HEK293 (cell line): ENCODE measurements around the gene ALG12.

Experiments
- CTCF ChIA-PET: fragments of 350-600 bp; formaldehyde crosslinking; extraction: SDS; loops from one replicate; lab custom pipeline; 2021; ENCODE audit warnings: antibody characterized with exemption; lab: Yijun Ruan, JAX
- POLR2A ChIA-PET: fragments of 300-600 bp; formaldehyde crosslinking; extraction: SDS; loops from one replicate; lab custom pipeline; 2020; ENCODE audit warnings: antibody characterized with exemption, inconsistent platforms; lab: Yijun Ruan, JAX
- H3K27ac ChIP-seq: fragments of 200-500 bp; sonication (Bioruptor generic); 2 replicates; pipeline ENCODE4 v1.5.1; 2014; ENCODE audit warnings: low read depth, low read length, control low read depth, inconsistent platforms; ENCODE audit errors: extremely low read depth
- H3K36me3 ChIP-seq, 2 experiments: fragments of 200-500 bp in 1 of 2; sonication (Bioruptor generic) in 1 of 2; 1 replicate in 1 of 2; 2 replicates in 1 of 2; pipeline ENCODE4 v1.5.1; 2014 to 2017; ENCODE audit warnings: inconsistent platforms in 2 of 2, low read length in 2 of 2; ENCODE audit not compliant: control insufficient read depth in 2 of 2, insufficient read depth in 1 of 2
- H3K4me1 ChIP-seq: fragments of 200-500 bp; sonication (Bioruptor generic); 2 replicates; pipeline ENCODE4 v1.5.1; 2014; ENCODE audit warnings: mild to moderate bottlenecking, low read length, inconsistent platforms; ENCODE audit not compliant: control insufficient read depth, insufficient read depth
- H3K4me3 ChIP-seq: 2 replicates; pipeline ENCODE4 v1.5.1; 2011; ENCODE audit warnings: low read depth, mild to moderate bottlenecking, control low read depth, low read length, moderate library complexity
- H3K9me3 ChIP-seq: fragments of 200-500 bp; sonication (Bioruptor generic); 2 replicates; pipeline ENCODE4 v1.5.1; 2014; ENCODE audit warnings: low read depth, low read length, inconsistent platforms; ENCODE audit not compliant: control insufficient read depth, insufficient read depth
- EGR2 ChIP-seq: fragments of 450-650 bp; formaldehyde crosslinking; IDR thresholded peaks from 2 replicates; pipeline ENCODE4 v1.5.1; 2016; ENCODE audit warnings: low read depth, missing biosample characterization, missing genetic modification characterization
- GFI1B ChIP-seq: fragments of 450-650 bp; formaldehyde crosslinking; IDR thresholded peaks from 2 replicates; pipeline ENCODE4 v1.5.1; 2016; ENCODE audit warnings: missing biosample characterization, missing genetic modification characterization
- KLF10 ChIP-seq: fragments of 450-650 bp; IDR thresholded peaks from 2 replicates; pipeline ENCODE4 v1.5.1; 2018; ENCODE audit warnings: missing biosample characterization, mild to moderate bottlenecking, missing genetic modification characterization
- ZFHX2 ChIP-seq: fragments of 450-650 bp; formaldehyde crosslinking; conservative IDR thresholded peaks from 2 replicates; pipeline ENCODE4 v1.5.1; 2016; ENCODE audit warnings: missing biosample characterization, missing genetic modification characterization
- ZFP3 ChIP-seq: fragments of 450-650 bp; formaldehyde crosslinking; IDR thresholded peaks from 2 replicates; pipeline ENCODE4 v1.5.1; 2016; ENCODE audit warnings: low read depth, missing biosample characterization, missing genetic modification characterization
- ZNF19 ChIP-seq: fragments of 450-650 bp; formaldehyde crosslinking; IDR thresholded peaks from 2 replicates; pipeline ENCODE4; 2016; ENCODE audit warnings: missing biosample characterization, missing genetic modification characterization, low read depth
- ZNF2 ChIP-seq: fragments of 450-650 bp; formaldehyde crosslinking; IDR thresholded peaks from 2 replicates; pipeline ENCODE4 v1.5.1; 2016; ENCODE audit warnings: missing biosample characterization, missing genetic modification characterization
- ZNF214 ChIP-seq: fragments of 450-650 bp; formaldehyde crosslinking; IDR thresholded peaks from 2 replicates; pipeline ENCODE4 v1.5.1; 2017; ENCODE audit warnings: missing biosample characterization, mild to moderate bottlenecking, missing genetic modification characterization, borderline replicate concordance
- ZNF292 ChIP-seq: fragments of 450-650 bp; formaldehyde crosslinking; IDR thresholded peaks from 2 replicates; pipeline ENCODE4 v1.5.1; 2016; ENCODE audit warnings: low read depth, missing biosample characterization, missing genetic modification characterization, borderline replicate concordance
- ZNF585B ChIP-seq: fragments of 450-650 bp; formaldehyde crosslinking; IDR thresholded peaks from 2 replicates; pipeline ENCODE4 v1.5.1; 2016; ENCODE audit warnings: missing biosample characterization, missing genetic modification characterization
- ZNF596 ChIP-seq: fragments of 450-650 bp; IDR thresholded peaks from 2 replicates; pipeline ENCODE4 v1.5.0; 2018; ENCODE audit warnings: missing biosample characterization, mild to moderate bottlenecking, missing genetic modification characterization, moderate library complexity
- ZNF654 ChIP-seq: fragments of 450-650 bp; formaldehyde crosslinking; IDR thresholded peaks from 2 replicates; pipeline ENCODE4 v1.5.1; 2016; ENCODE audit warnings: low read depth, missing biosample characterization, missing genetic modification characterization
- ZNF670 ChIP-seq: fragments of 450-650 bp; formaldehyde crosslinking; IDR thresholded peaks from 2 replicates; pipeline ENCODE4 v1.5.1; 2016; ENCODE audit warnings: missing biosample characterization, missing genetic modification characterization, low read depth
- TF ChIP-seq, protein P1 (sequence below): sonication (generic); formaldehyde crosslinking; IDR thresholded peaks from 2 replicates; pipeline ENCODE4 v1.8.1; 2022; ENCODE audit warnings: mild to moderate bottlenecking, moderate library complexity, missing genetic modification reagents
- TF ChIP-seq, protein P2 (sequence below): fragments of 450-650 bp; formaldehyde crosslinking; IDR thresholded peaks from 2 replicates; pipeline ENCODE4 v1.5.1; 2016; ENCODE audit warnings: missing biosample characterization, missing genetic modification characterization, low read depth
- TF ChIP-seq, protein P3 (sequence below): fragments of 450-650 bp; formaldehyde crosslinking; IDR thresholded peaks from 2 replicates; pipeline ENCODE4 v1.5.0; 2017; ENCODE audit warnings: missing biosample characterization, missing genetic modification characterization, borderline replicate concordance
- TF ChIP-seq, protein P4 (sequence below): fragments of 450-650 bp; formaldehyde crosslinking; IDR thresholded peaks from 2 replicates; pipeline ENCODE4 v1.5.1; 2017; ENCODE audit warnings: missing biosample characterization, missing genetic modification characterization
- TF ChIP-seq, protein P5 (sequence below): fragments of 450-650 bp; formaldehyde crosslinking; IDR thresholded peaks from 2 replicates; pipeline ENCODE4 v1.5.1; 2016; ENCODE audit warnings: missing biosample characterization, missing genetic modification characterization
- TF ChIP-seq, protein P6 (sequence below): fragments of 450-650 bp; formaldehyde crosslinking; IDR thresholded peaks from 2 replicates; pipeline ENCODE4 v1.5.1; 2016; ENCODE audit warnings: missing biosample characterization, missing genetic modification characterization
- TF ChIP-seq, protein P7 (sequence below): fragments of 450-650 bp; formaldehyde crosslinking; IDR thresholded peaks from 2 replicates; pipeline ENCODE4 v1.5.1; 2017; ENCODE audit warnings: missing biosample characterization, missing genetic modification characterization

ALG12 gene

DNA sequence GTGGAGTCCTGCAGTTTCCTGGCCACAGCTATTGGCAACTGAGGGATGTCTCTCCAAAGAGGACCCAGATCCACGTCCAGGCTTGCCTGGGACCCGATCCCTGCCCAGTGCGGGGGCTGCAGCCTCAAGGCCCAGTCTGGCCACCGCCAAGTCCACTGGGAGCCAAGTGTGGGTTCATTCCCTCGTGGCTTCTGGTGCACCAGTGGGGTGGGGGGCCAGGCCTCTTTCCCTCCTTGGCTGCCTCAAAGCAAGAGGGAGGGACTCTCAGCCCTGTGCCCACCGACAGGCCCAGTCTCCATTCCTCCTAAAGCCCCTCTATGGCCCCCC, 29.0 kb upstream of the ALG12 start:
- no peaks in the 10 kb centered on the region for H3K9me3 ChIP-seq
- H3K36me3 ChIP-seq: no peaks in the 10 kb centered on the region
- peaks cover 3% of the 10 kb centered on the region for H3K4me1 ChIP-seq
- no peak overlapping the region for H3K27ac ChIP-seq
- no peak overlapping the region for H3K4me3 ChIP-seq
- ChIA-PET POLR2A (interaction anchor here (1.0 to 1.1 kb wide), 2 partner anchors 15 to 18 kb away, joined by 3 to 4 read pairs; no protein-coding TSS in a partner anchor), CTCF (interaction anchor here (1.0 to 1.6 kb wide), 2 partner anchors 17 to 83 kb away, joined by 4 to 6 read pairs; no protein-coding TSS in a partner anchor)
- no peak for TF ChIP-seq GFI1B
- TF ChIP-seq, protein P1, sequence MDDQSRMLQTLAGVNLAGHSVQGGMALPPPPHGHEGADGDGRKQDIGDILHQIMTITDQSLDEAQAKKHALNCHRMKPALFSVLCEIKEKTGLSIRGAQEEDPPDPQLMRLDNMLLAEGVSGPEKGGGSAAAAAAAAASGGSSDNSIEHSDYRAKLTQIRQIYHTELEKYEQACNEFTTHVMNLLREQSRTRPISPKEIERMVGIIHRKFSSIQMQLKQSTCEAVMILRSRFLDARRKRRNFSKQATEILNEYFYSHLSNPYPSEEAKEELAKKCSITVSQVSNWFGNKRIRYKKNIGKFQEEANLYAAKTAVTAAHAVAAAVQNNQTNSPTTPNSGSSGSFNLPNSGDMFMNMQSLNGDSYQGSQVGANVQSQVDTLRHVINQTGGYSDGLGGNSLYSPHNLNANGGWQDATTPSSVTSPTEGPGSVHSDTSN (CRISPR knock-in tag): no peak
- TF ChIP-seq ZNF596 (tag by site-specific recombination): no peak
- TF ChIP-seq ZNF2 (tag by site-specific recombination): no peak
- TF ChIP-seq, protein P2, sequence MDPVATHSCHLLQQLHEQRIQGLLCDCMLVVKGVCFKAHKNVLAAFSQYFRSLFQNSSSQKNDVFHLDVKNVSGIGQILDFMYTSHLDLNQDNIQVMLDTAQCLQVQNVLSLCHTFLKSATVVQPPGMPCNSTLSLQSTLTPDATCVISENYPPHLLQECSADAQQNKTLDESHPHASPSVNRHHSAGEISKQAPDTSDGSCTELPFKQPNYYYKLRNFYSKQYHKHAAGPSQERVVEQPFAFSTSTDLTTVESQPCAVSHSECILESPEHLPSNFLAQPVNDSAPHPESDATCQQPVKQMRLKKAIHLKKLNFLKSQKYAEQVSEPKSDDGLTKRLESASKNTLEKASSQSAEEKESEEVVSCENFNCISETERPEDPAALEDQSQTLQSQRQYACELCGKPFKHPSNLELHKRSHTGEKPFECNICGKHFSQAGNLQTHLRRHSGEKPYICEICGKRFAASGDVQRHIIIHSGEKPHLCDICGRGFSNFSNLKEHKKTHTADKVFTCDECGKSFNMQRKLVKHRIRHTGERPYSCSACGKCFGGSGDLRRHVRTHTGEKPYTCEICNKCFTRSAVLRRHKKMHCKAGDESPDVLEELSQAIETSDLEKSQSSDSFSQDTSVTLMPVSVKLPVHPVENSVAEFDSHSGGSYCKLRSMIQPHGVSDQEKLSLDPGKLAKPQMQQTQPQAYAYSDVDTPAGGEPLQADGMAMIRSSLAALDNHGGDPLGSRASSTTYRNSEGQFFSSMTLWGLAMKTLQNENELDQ (tag by site-specific recombination): no peak
- no peak for TF ChIP-seq ZNF214
- no peak for TF ChIP-seq ZNF292 (tag by site-specific recombination)
- no peak for TF ChIP-seq ZNF585B (tag by site-specific recombination)
- no peak for TF ChIP-seq ZNF670
- no peak for TF ChIP-seq ZFHX2 (tag by site-specific recombination)
- TF ChIP-seq, protein P3, sequence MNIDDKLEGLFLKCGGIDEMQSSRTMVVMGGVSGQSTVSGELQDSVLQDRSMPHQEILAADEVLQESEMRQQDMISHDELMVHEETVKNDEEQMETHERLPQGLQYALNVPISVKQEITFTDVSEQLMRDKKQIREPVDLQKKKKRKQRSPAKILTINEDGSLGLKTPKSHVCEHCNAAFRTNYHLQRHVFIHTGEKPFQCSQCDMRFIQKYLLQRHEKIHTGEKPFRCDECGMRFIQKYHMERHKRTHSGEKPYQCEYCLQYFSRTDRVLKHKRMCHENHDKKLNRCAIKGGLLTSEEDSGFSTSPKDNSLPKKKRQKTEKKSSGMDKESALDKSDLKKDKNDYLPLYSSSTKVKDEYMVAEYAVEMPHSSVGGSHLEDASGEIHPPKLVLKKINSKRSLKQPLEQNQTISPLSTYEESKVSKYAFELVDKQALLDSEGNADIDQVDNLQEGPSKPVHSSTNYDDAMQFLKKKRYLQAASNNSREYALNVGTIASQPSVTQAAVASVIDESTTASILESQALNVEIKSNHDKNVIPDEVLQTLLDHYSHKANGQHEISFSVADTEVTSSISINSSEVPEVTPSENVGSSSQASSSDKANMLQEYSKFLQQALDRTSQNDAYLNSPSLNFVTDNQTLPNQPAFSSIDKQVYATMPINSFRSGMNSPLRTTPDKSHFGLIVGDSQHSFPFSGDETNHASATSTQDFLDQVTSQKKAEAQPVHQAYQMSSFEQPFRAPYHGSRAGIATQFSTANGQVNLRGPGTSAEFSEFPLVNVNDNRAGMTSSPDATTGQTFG (tag by site-specific recombination): no peak
- TF ChIP-seq, protein P4, sequence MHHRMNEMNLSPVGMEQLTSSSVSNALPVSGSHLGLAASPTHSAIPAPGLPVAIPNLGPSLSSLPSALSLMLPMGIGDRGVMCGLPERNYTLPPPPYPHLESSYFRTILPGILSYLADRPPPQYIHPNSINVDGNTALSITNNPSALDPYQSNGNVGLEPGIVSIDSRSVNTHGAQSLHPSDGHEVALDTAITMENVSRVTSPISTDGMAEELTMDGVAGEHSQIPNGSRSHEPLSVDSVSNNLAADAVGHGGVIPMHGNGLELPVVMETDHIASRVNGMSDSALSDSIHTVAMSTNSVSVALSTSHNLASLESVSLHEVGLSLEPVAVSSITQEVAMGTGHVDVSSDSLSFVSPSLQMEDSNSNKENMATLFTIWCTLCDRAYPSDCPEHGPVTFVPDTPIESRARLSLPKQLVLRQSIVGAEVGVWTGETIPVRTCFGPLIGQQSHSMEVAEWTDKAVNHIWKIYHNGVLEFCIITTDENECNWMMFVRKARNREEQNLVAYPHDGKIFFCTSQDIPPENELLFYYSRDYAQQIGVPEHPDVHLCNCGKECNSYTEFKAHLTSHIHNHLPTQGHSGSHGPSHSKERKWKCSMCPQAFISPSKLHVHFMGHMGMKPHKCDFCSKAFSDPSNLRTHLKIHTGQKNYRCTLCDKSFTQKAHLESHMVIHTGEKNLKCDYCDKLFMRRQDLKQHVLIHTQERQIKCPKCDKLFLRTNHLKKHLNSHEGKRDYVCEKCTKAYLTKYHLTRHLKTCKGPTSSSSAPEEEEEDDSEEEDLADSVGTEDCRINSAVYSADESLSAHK: no peak

DNA sequence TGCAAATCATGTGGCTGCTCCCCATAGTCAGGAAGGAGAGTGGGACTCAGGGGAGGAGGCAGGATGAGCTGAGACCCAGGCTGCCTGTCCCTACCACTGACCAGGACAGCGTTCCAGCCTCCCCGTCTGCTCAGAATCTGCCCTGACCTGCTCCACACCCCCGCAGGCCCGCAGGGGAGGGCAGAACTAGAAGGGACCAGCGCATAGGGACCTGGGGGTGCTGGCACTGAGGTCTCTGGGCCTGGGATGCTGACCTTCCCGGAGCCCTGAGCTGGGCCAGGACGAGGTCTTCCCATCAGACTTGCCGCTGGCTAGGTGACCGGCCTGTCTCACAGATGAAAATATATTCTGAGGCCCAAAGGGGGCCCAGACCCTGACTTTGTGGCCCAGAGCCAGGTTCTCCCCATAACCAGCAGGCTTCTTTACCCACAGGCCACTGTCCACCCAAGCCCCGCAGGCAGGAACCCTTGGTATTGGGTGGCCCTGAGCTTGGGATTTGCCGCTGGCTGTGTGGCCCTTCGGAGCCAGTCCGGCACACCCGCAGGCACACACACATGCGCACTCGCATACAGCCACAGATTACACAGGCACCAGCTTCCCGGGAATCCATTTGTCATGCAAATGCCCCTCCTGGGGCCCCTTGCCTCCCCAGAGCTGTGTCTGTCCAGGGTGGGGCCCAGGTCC, 28.5 kb upstream of the ALG12 start:
- Histone ChIP-seq H3K4me1 (peaks cover 3% of the 10 kb centered on the region), H3K9me3 (no peaks in the 10 kb centered on the region), H3K4me3 (no peak overlapping the region), H3K36me3 (no peaks in the 10 kb centered on the region), H3K27ac (no peak overlapping the region)
- ChIA-PET CTCF (interaction anchor here (0.6 to 1.6 kb wide), 4 partner anchors 17 to 131 kb away, joined by 4 to 8 read pairs (median 6); no protein-coding TSS in a partner anchor), POLR2A (interaction anchor here (1.0 to 1.1 kb wide), 2 partner anchors 16 to 19 kb away, joined by 3 to 4 read pairs; no protein-coding TSS in a partner anchor)
- TF ChIP-seq, protein P5, sequence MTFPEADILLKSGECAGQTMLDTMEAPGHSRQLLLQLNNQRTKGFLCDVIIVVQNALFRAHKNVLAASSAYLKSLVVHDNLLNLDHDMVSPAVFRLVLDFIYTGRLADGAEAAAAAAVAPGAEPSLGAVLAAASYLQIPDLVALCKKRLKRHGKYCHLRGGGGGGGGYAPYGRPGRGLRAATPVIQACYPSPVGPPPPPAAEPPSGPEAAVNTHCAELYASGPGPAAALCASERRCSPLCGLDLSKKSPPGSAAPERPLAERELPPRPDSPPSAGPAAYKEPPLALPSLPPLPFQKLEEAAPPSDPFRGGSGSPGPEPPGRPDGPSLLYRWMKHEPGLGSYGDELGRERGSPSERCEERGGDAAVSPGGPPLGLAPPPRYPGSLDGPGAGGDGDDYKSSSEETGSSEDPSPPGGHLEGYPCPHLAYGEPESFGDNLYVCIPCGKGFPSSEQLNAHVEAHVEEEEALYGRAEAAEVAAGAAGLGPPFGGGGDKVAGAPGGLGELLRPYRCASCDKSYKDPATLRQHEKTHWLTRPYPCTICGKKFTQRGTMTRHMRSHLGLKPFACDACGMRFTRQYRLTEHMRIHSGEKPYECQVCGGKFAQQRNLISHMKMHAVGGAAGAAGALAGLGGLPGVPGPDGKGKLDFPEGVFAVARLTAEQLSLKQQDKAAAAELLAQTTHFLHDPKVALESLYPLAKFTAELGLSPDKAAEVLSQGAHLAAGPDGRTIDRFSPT (tag by site-specific recombination): no peak
- no peak for TF ChIP-seq KLF10
- no peak for TF ChIP-seq ZNF19 (tag by site-specific recombination)
- TF ChIP-seq, protein P6, sequence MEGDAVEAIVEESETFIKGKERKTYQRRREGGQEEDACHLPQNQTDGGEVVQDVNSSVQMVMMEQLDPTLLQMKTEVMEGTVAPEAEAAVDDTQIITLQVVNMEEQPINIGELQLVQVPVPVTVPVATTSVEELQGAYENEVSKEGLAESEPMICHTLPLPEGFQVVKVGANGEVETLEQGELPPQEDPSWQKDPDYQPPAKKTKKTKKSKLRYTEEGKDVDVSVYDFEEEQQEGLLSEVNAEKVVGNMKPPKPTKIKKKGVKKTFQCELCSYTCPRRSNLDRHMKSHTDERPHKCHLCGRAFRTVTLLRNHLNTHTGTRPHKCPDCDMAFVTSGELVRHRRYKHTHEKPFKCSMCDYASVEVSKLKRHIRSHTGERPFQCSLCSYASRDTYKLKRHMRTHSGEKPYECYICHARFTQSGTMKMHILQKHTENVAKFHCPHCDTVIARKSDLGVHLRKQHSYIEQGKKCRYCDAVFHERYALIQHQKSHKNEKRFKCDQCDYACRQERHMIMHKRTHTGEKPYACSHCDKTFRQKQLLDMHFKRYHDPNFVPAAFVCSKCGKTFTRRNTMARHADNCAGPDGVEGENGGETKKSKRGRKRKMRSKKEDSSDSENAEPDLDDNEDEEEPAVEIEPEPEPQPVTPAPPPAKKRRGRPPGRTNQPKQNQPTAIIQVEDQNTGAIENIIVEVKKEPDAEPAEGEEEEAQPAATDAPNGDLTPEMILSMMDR (tag by site-specific recombination): no peak
- TF ChIP-seq, protein P7, sequence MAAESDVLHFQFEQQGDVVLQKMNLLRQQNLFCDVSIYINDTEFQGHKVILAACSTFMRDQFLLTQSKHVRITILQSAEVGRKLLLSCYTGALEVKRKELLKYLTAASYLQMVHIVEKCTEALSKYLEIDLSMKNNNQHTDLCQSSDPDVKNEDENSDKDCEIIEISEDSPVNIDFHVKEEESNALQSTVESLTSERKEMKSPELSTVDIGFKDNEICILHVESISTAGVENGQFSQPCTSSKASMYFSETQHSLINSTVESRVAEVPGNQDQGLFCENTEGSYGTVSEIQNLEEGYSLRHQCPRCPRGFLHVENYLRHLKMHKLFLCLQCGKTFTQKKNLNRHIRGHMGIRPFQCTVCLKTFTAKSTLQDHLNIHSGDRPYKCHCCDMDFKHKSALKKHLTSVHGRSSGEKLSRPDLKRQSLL (tag by site-specific recombination): no peak
- no peak for TF ChIP-seq EGR2 (tag by site-specific recombination)
- TF ChIP-seq ZFP3 (tag by site-specific recombination): no peak
- no peak for TF ChIP-seq ZNF654 (tag by site-specific recombination)
